Epithelial cell of esophagus (primary cell): ENCODE results near the gene L3MBTL2.
A peak's percentile ranks its signal among the peaks of the same experiment; 100 is the strongest.

ENCODE experiments used
- DNase-seq: peaks from one replicate; pipeline ENCODE4 v3.0.0; 2010; ENCODE audit warnings: low read depth
- H3K4me3 ChIP-seq: 2 replicates; pipeline ENCODE4 v1.5.1; 2011; ENCODE audit warnings: mild to moderate bottlenecking, low read length, control low read depth
- TF ChIP-seq, protein P1 (sequence below): IDR thresholded peaks from 2 replicates; pipeline ENCODE4 v1.5.1; 2011; ENCODE audit warnings: low read depth, mild to moderate bottlenecking, low read length, control low read depth, inconsistent platforms; ENCODE audit not compliant: insufficient read depth; ENCODE audit errors: missing control alignments

L3MBTL2 gene

DNA sequence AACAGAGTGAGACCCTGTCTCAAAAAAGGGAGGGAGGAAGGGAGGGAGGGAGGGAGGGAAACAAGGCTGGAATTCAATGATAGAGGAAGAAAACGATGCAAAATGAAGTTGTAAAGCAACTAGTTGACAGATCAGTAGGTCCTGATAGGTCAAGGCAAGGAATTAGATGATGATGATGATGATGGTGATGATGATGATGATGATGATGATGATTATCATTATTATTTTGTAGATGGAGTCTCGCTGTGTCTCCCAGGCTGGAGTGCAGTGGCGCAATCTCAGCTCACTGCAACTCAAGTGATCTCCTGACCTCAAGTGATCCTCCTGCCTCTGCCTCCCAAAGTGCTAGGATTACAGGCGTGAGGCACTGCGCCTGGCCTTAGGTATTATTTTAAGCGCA is 11.3 kb upstream of the L3MBTL2 start:
- TF ChIP-seq, protein P1, sequence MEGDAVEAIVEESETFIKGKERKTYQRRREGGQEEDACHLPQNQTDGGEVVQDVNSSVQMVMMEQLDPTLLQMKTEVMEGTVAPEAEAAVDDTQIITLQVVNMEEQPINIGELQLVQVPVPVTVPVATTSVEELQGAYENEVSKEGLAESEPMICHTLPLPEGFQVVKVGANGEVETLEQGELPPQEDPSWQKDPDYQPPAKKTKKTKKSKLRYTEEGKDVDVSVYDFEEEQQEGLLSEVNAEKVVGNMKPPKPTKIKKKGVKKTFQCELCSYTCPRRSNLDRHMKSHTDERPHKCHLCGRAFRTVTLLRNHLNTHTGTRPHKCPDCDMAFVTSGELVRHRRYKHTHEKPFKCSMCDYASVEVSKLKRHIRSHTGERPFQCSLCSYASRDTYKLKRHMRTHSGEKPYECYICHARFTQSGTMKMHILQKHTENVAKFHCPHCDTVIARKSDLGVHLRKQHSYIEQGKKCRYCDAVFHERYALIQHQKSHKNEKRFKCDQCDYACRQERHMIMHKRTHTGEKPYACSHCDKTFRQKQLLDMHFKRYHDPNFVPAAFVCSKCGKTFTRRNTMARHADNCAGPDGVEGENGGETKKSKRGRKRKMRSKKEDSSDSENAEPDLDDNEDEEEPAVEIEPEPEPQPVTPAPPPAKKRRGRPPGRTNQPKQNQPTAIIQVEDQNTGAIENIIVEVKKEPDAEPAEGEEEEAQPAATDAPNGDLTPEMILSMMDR: no peak
- DNase-seq: no peak
- no peak overlapping the region for H3K4me3 ChIP-seq

DNA sequence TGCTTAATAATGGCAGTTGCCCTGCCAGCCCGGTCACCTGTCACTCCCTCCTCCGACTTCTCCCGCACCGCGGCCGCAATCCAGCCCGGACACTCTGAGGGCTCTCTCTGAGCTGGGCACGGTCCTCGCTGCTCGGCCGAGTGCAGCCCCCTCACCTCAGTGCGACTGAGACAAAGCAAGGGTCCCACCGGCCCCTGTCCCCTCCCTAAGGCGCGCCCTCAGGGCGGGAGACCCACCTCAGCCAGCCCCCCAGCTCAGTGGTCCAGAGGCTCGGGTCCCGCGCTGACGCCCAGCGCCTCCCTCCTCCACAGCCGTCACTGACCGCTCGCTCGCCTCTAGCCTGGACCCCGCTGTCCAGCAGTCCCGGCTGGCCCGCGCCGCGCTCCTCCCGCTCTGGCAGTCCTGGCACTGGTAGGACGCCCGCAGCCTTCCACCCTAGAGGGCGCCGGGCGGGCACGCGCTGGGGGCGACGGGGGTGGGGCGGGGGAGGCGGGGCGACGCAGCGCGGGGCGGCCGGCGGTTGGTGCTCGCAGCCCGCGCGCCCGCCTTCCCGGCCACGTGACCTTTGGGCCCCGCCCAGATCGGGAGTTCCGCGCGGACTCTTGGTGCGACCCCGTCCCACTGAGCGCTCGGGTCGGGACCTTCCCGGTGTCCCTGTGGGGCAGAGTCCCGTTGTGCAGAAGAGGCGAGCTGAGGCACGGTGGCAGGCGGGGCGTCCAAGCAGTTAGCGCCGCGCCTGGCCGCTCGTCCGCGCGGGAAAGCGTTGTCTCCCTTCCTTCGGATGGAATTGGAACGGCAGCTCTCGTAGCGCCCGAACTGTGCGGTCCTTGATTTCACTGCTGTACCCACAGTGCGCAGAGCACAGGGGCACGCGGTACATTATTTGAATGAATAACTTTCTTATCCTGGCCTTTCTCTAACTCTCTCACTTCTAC is 7.8 kb upstream of the L3MBTL2 start:
- TF ChIP-seq, protein P1: peak; percentile 24
- peak; percentile 68 for DNase-seq
- H3K4me3 ChIP-seq: peak overlapping the region; percentile 71

DNA sequence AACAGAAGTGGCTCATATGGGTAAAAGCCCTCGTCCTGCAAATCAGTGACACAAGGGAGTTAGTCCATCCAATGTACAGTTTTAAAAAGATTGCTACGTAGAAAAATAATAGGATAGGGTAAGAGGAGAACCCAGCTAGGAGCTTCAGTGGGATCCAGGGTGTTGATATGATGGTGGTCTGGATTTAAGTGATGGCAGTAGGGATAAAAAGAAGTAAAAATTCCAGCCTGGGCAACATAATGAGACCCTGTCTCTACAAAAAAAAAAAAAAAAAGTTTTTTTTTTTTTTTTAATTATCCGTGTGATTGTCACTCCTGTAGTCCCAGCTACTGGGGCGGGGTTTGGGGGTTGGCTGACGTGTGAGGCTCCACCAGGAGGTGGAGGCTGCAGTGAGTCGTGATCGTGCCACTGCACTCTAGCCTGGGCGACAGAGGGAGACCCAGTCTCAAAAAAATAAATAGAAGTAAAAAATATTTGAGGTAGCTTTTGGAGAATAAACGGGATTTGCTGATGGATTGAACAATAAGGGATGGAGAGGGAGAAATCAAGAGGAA is 7.0 kb upstream of the L3MBTL2 start:
- H3K4me3 ChIP-seq: peak overlapping the region; percentile 71
- TF ChIP-seq, protein P1: peak; percentile 11
- DNase-seq: peak; percentile 38

- H3K4me3 ChIP-seq: no peak overlapping the region
- DNase-seq: peak; percentile 70
- TF ChIP-seq, protein P1: no peak
Measured at GRCh38 chr22:41201141-41201540, 4.0 kb upstream of the L3MBTL2 start.

DNA sequence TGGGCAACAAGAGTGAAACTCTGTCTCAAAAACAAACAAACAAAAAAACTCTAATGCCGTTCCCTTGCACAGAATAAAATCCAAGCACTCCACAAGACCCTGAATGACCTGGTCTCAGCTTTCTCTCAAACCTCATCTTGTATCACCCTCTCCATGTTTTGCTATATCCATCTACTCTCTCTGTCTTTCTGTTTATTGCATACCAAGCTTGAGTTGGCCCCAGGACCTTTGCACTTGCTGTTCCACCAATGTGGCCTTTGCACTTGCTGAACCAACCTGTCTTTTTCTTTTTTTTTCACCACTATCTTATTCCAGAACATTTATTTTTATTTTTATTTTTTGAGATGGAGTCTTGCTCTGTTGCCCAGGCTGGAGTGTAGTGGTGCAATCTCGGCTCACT is 2.0 kb upstream of the L3MBTL2 start:
- TF ChIP-seq, protein P1: no peak

GRCh38 chr22:41204066-41204465 is 1.0 kb upstream of the L3MBTL2 start:
- DNase-seq: no peak
- TF ChIP-seq, protein P1: no peak

More for the DNA sequence above, 2.0 kb upstream of the L3MBTL2 start:
- no peak for DNase-seq
- no peak overlapping the region for H3K4me3 ChIP-seq

GRCh38 chr22:41206719-41207118 is 1.6 kb downstream of the L3MBTL2 start:
- H3K4me3 ChIP-seq: no peak overlapping the region
- no peak for DNase-seq
- TF ChIP-seq, protein P1: no peak

More at GRCh38 chr22:41204066-41204465, 1.0 kb upstream of the L3MBTL2 start:
- no peak overlapping the region for H3K4me3 ChIP-seq
